ENCODE results near the gene PPP3CA. TPM values are rescaled to one million over a fixed set of nuclear protein-coding genes. Genes with fewer than 3 reads are reported as not detected.

PPP3CA gene
- total and polyA plus RNA-seq, 2 of the 13 experiments (the other 11 are each of a cell fraction or from before 2014, with no cell fraction given), result 4.8 to 13.2 TPM

DNA sequence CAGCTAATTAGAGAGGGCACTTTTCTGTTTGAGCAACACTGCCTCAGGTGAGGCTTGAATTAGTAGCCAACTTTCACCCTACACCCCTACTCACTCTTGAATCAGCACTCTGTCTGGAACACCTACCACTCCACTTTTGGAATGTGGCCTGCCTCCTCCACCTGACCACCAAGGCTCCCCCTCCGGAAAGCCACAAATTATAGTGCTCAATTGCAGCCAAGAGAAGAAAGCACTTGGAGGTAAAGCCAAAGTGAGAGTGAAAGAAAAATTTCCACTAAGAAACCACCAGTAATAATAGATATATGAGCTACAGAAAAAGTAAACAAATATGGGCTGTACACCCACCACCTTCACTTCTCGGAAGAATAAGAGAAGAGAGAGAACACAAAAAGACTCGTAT, 41.1 kb downstream of the PPP3CA start:
- Histone ChIP-seq H4K20me1 (ENCODE audit: insufficient read depth, low read length) (no peaks in the 10 kb centered on the region), H3K4me2 (ENCODE audit: low read depth, low read length) (no peak overlapping the region), H3K79me2 (ENCODE audit: insufficient read depth, low read length) (peaks cover 3% of the 10 kb centered on the region), H3K27me3 (ENCODE audit: control insufficient read depth in 1 of 2, insufficient read depth in 2 of 2, low read length in 2 of 2) (no peaks in the 10 kb centered on the region), H3K4me1 (ENCODE audit: insufficient read depth, low read length) (peaks cover 9% of the 10 kb centered on the region), H3K4me3 (replicated peaks in 1 of 3; ENCODE audit: insufficient read depth in 1 of 3, low read depth in 2 of 3, low read length in 3 of 3) (no peak overlapping the region), H3K27ac (ENCODE audit: extremely low read length, insufficient read depth, low read length) (no peak overlapping the region), H2AFZ (ENCODE audit: low read length) (no peak overlapping the region), H3K36me3 (replicated peaks in 1 of 2; ENCODE audit: control insufficient read depth in 1 of 2, insufficient read depth in 2 of 2, low read length in 2 of 2) (no peaks in the 10 kb centered on the region), H3K9ac (ENCODE audit: insufficient read depth, low read depth, low read length) (no peak overlapping the region), H3K9me3 (ENCODE audit: low read length) (no peaks in the 10 kb centered on the region)
- TF ChIP-seq ZSCAN29 (CRISPR knock-in tag; conservative IDR thresholded peaks at IDR 0.05) (no peak), MTA1 (CRISPR knock-in tag; IDR thresholded peaks at IDR 0.05; ENCODE audit: borderline replicate concordance) (no peak), ZNF607 (CRISPR knock-in tag; IDR thresholded peaks at IDR 0.05; ENCODE audit: borderline replicate concordance) (no peak), ZNF224 (CRISPR knock-in tag; IDR thresholded peaks at IDR 0.05) (no peak), ZNF383 (CRISPR knock-in tag; IDR thresholded peaks at IDR 0.05; ENCODE audit: borderline replicate concordance) (no peak), JARID2 (CRISPR knock-in tag; IDR thresholded peaks at IDR 0.05; ENCODE audit: insufficient replicate concordance) (no peak), ZSCAN31 (CRISPR knock-in tag; IDR thresholded peaks at IDR 0.05; ENCODE audit: low read depth) (no peak), SUZ12 (IDR thresholded peaks at IDR 0.05; ENCODE audit: low read depth, low read length) (no peak), XRCC5 (optimal IDR thresholded peaks at IDR 0.05; ENCODE audit: low read length) (no peak), ZSCAN12 (CRISPR knock-in tag; IDR thresholded peaks at IDR 0.05) (no peak)
- TF ChIP-seq, protein P1, sequence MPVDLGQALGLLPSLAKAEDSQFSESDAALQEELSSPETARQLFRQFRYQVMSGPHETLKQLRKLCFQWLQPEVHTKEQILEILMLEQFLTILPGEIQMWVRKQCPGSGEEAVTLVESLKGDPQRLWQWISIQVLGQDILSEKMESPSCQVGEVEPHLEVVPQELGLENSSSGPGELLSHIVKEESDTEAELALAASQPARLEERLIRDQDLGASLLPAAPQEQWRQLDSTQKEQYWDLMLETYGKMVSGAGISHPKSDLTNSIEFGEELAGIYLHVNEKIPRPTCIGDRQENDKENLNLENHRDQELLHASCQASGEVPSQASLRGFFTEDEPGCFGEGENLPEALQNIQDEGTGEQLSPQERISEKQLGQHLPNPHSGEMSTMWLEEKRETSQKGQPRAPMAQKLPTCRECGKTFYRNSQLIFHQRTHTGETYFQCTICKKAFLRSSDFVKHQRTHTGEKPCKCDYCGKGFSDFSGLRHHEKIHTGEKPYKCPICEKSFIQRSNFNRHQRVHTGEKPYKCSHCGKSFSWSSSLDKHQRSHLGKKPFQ (CRISPR knock-in tag; IDR thresholded peaks at IDR 0.05; ENCODE audit: insufficient replicate concordance), result no peak
- TF ChIP-seq, protein P2, sequence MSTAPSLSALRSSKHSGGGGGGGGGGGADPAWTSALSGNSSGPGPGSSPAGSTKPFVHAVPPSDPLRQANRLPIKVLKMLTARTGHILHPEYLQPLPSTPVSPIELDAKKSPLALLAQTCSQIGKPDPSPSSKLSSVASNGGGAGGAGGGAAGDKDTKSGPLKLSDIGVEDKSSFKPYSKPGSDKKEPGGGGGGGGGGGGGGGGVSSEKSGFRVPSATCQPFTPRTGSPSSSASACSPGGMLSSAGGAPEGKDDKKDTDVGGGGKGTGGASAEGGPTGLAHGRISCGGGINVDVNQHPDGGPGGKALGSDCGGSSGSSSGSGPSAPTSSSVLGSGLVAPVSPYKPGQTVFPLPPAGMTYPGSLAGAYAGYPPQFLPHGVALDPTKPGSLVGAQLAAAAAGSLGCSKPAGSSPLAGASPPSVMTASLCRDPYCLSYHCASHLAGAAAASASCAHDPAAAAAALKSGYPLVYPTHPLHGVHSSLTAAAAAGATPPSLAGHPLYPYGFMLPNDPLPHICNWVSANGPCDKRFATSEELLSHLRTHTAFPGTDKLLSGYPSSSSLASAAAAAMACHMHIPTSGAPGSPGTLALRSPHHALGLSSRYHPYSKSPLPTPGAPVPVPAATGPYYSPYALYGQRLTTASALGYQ (CRISPR knock-in tag; IDR thresholded peaks at IDR 0.05), result no peak
- ATAC-seq (no peak), FAIRE-seq (no peak), DNase-seq (ENCODE audit: low spot score) (no peak)
- CTCF ChIA-PET (ENCODE audit: low intra/inter-chr PET ratio, low total read pairs), result no interaction called here
- 91% methylated on average over 3 of the region's 3 CpGs for WGBS (ENCODE audit: low lambda C conversion rate)
- POLR2A ChIA-PET, result no interaction called here
- BruUV-seq (replicated peaks), result no TSS peak
- in situ Hi-C loops (cut with HindIII; ENCODE audit: extremely low pct_ligation_motif_present, low pct_unique_long_range_greater_than_20kb) (no loop called here), intact Hi-C loops (cut with micrococcal nuclease; ENCODE audit: unreplicated experiment) (no loop called here)
